ENCODE data around the gene PRKCD.

The PRKCD gene

GRCh38 chr3:53234130-53234840 lies 73.3 kb downstream of the PRKCD start:
- no peak for ATAC-seq

GRCh38 chr3:53234841-53235232 lies 73.8 kb downstream of the PRKCD start:
- ATAC-seq, result no peak
- TF ChIP-seq CREB5 (CRISPR knock-in tag; IDR thresholded peaks at IDR 0.05; ENCODE audit: low read depth) (no peak), ZNF565 (CRISPR knock-in tag; conservative IDR thresholded peaks at IDR 0.05; ENCODE audit: low read depth) (no peak), ZFP30 (CRISPR knock-in tag; IDR thresholded peaks at IDR 0.05) (no peak), ZNF70 (CRISPR knock-in tag; IDR thresholded peaks at IDR 0.05) (no peak), ZFP3 (CRISPR knock-in tag; IDR thresholded peaks at IDR 0.05) (no peak), ARNTL (CRISPR knock-in tag; IDR thresholded peaks at IDR 0.05; ENCODE audit: borderline replicate concordance, low read depth) (no peak)
- TF ChIP-seq, protein P1, sequence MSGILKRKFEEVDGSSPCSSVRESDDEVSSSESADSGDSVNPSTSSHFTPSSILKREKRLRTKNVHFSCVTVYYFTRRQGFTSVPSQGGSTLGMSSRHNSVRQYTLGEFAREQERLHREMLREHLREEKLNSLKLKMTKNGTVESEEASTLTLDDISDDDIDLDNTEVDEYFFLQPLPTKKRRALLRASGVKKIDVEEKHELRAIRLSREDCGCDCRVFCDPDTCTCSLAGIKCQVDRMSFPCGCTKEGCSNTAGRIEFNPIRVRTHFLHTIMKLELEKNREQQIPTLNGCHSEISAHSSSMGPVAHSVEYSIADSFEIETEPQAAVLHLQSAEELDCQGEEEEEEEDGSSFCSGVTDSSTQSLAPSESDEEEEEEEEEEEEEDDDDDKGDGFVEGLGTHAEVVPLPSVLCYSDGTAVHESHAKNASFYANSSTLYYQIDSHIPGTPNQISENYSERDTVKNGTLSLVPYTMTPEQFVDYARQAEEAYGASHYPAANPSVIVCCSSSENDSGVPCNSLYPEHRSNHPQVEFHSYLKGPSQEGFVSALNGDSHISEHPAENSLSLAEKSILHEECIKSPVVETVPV (CRISPR knock-in tag; IDR thresholded peaks at IDR 0.05), result no peak
- TF ChIP-seq, protein P2, sequence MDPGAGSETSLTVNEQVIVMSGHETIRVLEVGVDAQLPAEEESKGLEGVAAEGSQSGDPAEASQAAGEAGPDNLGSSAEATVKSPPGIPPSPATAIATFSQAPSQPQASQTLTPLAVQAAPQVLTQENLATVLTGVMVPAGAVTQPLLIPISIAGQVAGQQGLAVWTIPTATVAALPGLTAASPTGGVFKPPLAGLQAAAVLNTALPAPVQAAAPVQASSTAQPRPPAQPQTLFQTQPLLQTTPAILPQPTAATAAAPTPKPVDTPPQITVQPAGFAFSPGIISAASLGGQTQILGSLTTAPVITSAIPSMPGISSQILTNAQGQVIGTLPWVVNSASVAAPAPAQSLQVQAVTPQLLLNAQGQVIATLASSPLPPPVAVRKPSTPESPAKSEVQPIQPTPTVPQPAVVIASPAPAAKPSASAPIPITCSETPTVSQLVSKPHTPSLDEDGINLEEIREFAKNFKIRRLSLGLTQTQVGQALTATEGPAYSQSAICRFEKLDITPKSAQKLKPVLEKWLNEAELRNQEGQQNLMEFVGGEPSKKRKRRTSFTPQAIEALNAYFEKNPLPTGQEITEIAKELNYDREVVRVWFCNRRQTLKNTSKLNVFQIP (CRISPR knock-in tag; IDR thresholded peaks at IDR 0.05; ENCODE audit: borderline replicate concordance, low read depth), result no peak

More at GRCh38 chr3:53234130-53234840, 73.3 kb downstream of the PRKCD start:
- TF ChIP-seq CREB5 (CRISPR knock-in tag; IDR thresholded peaks at IDR 0.05; ENCODE audit: low read depth), result no peak
- no peak for TF ChIP-seq ZFP3 (CRISPR knock-in tag; IDR thresholded peaks at IDR 0.05)
- TF ChIP-seq TSHZ2 (CRISPR knock-in tag; IDR thresholded peaks at IDR 0.05), result no peak
- no peak for TF ChIP-seq ZNF565 (CRISPR knock-in tag; conservative IDR thresholded peaks at IDR 0.05; ENCODE audit: low read depth)
- no peak for TF ChIP-seq CSDC2 (CRISPR knock-in tag; IDR thresholded peaks at IDR 0.05)
- no peak for TF ChIP-seq ZFP30 (CRISPR knock-in tag; IDR thresholded peaks at IDR 0.05)
- TF ChIP-seq, protein P2 (CRISPR knock-in tag; IDR thresholded peaks at IDR 0.05; ENCODE audit: borderline replicate concordance, low read depth), result no peak
- no peak for TF ChIP-seq BACH2 (CRISPR knock-in tag; IDR thresholded peaks at IDR 0.05; ENCODE audit: borderline replicate concordance)
- TF ChIP-seq ESRRG (CRISPR knock-in tag; IDR thresholded peaks at IDR 0.05), result no peak
- TF ChIP-seq, protein P1 (CRISPR knock-in tag; IDR thresholded peaks at IDR 0.05), result no peak
- TF ChIP-seq PPARA (CRISPR knock-in tag; IDR thresholded peaks at IDR 0.05; ENCODE audit: borderline replicate concordance), result no peak
- no peak for TF ChIP-seq PATZ1 (CRISPR knock-in tag; IDR thresholded peaks at IDR 0.05; ENCODE audit: borderline replicate concordance)
- no peak for TF ChIP-seq ZC3H10 (CRISPR knock-in tag; IDR thresholded peaks at IDR 0.05)
- no peak for TF ChIP-seq RARB (CRISPR knock-in tag; IDR thresholded peaks at IDR 0.05)
- no peak for TF ChIP-seq GLIS3 (CRISPR knock-in tag; IDR thresholded peaks at IDR 0.05)
- no peak for TF ChIP-seq ISL1 (CRISPR knock-in tag; IDR thresholded peaks at IDR 0.05)
- TF ChIP-seq TCF4 (CRISPR knock-in tag; IDR thresholded peaks at IDR 0.05; ENCODE audit: borderline replicate concordance), result no peak

Data from SK-N-SH treated with all-trans-retinoic acid at 6 μM for 48 hours (cell line).